ENCODE data around the gene MBNL1.

MBNL1 gene

GRCh38 chr3:152499791-152500385 lies 231.2 kb downstream of the MBNL1 start:
- no peak for DNase-seq

GRCh38 chr3:152505926-152506325 lies 237.2 kb downstream of the MBNL1 start:
- no peak for DNase-seq

GRCh38 chr3:152508705-152509104 lies 240.0 kb downstream of the MBNL1 start:
- no peak for DNase-seq

- DNase-seq, result no peak
Measured at GRCh38 chr3:152511904-152512303, 243.2 kb downstream of the MBNL1 start.

- no peak for DNase-seq
Measured at GRCh38 chr3:152513301-152513960, 244.7 kb downstream of the MBNL1 start.
